Small intestine (tissue), 7 donors: ENCODE results near the gene NFATC2. TPM values are rescaled to one million over a fixed set of nuclear protein-coding genes. Genes with fewer than 3 reads are reported as not detected.

Experiments
- DNase-seq, 2 donors: peaks; one replicate each; pipeline versions ENCODE4 v3.0.0 to v3.0.0-alpha.2; 2013
- FAIRE-seq: peaks from 2 replicates; lab custom pipeline; 2012; peaks lifted over from hg19 to GRCh38; lab: Jason Lieb, UNC
- H3K27ac ChIP-seq, 3 donors: one replicate each; pipeline ENCODE4 v1.5.1; 2013; ENCODE audit warnings: low read length in 2 of 3, mild to moderate bottlenecking in 2 of 3, control low read depth in 1 of 3, inconsistent platforms in 1 of 3, low read depth in 1 of 3, moderate library complexity in 1 of 3
- H3K27me3 ChIP-seq, 3 donors: one replicate each; pipeline ENCODE4 v1.6.1; 2013; ENCODE audit warnings: low read length in 3 of 3, inconsistent platforms in 1 of 3; ENCODE audit not compliant: control insufficient read depth in 3 of 3, insufficient read depth in 3 of 3
- H3K36me3 ChIP-seq, 3 donors: one replicate each; pipeline ENCODE4 v1.6.1; 2013; ENCODE audit warnings: low read length in 3 of 3, inconsistent platforms in 1 of 3, low read depth in 1 of 3, mild to moderate bottlenecking in 1 of 3, moderate library complexity in 1 of 3; ENCODE audit not compliant: control insufficient read depth in 3 of 3, insufficient read depth in 2 of 3
- H3K4me1 ChIP-seq, 3 donors: one replicate each; pipeline ENCODE4 v1.6.1; 2013; ENCODE audit warnings: low read length in 2 of 3, inconsistent platforms in 1 of 3, low read depth in 1 of 3, mild to moderate bottlenecking in 1 of 3, moderate library complexity in 1 of 3; ENCODE audit not compliant: control insufficient read depth in 3 of 3, insufficient read depth in 2 of 3
- H3K4me3 ChIP-seq, 3 donors: one replicate each; pipeline ENCODE4 v1.5.1; 2013; ENCODE audit warnings: low read length in 3 of 3, control low read depth in 1 of 3, inconsistent platforms in 1 of 3, low read depth in 1 of 3, mild to moderate bottlenecking in 1 of 3, moderate library complexity in 1 of 3
- H3K9me3 ChIP-seq, 2 donors: one replicate each; pipeline ENCODE4 v1.6.1; 2013; ENCODE audit warnings: low read depth in 1 of 2, low read length in 1 of 2; ENCODE audit not compliant: control insufficient read depth in 2 of 2, insufficient read depth in 1 of 2
- WGBS, 3 donors: extraction: QIAGEN DNeasy Blood & Tissue Kit; methylation state at CpG; one replicate each; pipeline ENCODE4 v1.1.7; 2013; 5-methylcytosine and 5-hydroxymethylcytosine counted together
- polyA plus RNA-seq, 4 donors: library from polyadenylated mRNA; stranded (reverse) in 3 of 4; unstranded in 1 of 4; fragments of 200-250 nt in 3 of 4; fragments of 120-200 nt in 1 of 4; gene quantifications; one replicate each; pipeline versions ENCODE4 v1.2.1 to v1.2.3, GENCODE V29; 2013
- donor health status: healthy with polysubstance abuse.
- donor health status: control.
- donor health status: control.
- donor health status: Bipolar disorder and iron deficiency.
- donor health status: healthy.

The NFATC2 gene
- polyA plus RNA-seq, 4 donors = 3.1 to 19.4 (median 6.2) TPM

DNA sequence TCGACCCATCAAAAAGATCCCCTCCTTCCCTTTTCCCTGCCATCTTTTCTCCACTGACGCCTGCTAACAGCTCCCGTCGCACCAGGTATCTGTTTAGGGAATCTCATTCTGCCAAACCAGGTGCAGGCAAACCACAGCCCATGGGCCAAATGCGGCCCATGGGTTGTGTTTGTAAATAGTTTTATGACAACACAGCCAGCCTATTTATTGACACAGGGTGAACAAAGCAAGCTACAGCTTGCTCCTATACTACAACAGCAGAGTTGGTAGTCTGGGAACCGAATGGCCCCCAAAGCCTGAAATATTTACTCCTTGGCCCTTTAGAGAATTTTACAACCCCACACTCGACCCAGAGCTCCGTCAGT, 16.4 kb downstream of the NFATC2 start:
- H3K4me3 ChIP-seq = no peak overlapping the region

DNA sequence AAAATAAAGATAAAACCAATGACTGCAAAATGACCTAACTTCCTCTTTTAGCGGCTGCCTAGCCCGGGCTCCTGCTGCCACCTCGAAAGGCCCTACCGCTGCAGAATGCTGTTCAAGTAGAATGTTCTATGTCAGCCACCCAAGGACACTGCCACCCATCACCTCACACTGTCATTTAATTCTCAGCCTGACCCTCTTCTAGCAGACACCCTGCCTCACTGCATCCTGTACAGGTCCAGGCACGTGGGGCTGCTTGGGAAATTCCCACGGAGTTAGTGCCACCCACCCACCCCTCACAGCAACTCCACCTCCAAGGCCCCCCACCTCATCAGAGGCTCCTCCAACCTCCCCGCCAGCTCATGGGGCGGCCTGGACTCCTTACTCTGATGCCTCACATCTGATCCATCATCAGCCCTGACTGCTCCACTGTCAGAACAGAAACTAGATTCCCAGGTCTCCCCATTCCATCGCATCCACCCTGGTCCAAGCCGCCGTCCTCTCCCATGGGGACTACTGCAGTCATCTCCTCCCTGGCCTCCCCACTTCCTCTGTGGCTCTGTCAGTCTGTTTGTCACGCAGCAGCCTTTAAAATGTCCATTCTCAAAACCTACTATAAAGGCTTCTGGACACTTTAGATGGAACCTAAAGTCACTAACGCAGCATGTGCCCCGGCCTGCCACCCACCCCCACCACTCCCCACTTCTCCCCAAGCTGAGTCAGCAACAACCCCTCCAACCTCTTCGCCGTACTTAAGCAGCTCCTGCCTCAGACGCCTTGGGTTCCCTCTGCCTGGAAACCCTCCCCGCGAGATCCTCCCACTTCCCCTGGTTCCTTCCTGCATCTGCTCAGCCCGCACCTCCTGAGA, 17.0 kb downstream of the NFATC2 start:
- peaks cover 2 to 29% (median 5%) of the 10 kb centered on the region in 3 donors for H3K4me1 ChIP-seq
- peak overlapping the region in 1 of 3 donors; percentile 60 for H3K27ac ChIP-seq
- H3K9me3 ChIP-seq = no peaks in the 10 kb centered on the region
- FAIRE-seq (no peak), DNase-seq (peak in 1 of 2 donors; percentile 16)
- no peak overlapping the region for H3K4me3 ChIP-seq
- H3K27me3 ChIP-seq = no peaks in the 10 kb centered on the region
- WGBS, 3 donors = 60 to 82% (median 68%) methylated on average over 20 of the region's 20 CpGs
- peaks cover 0 to 49% (median 8%) of the 10 kb centered on the region in 3 donors for H3K36me3 ChIP-seq

More for the DNA sequence above, 16.4 kb downstream of the NFATC2 start:
- WGBS, 3 donors = 61 to 82% (median 65%) methylated on average over 8 of the region's 8 CpGs
- H3K9me3 ChIP-seq = no peaks in the 10 kb centered on the region
- DNase-seq (no peak), FAIRE-seq (no peak)
- H3K27me3 ChIP-seq = no peaks in the 10 kb centered on the region
- H3K4me1 ChIP-seq = peaks cover 2 to 29% (median 5%) of the 10 kb centered on the region in 3 donors
- peak overlapping the region in 1 of 3 donors; percentile 60 for H3K27ac ChIP-seq
- peaks cover 0 to 50% (median 8%) of the 10 kb centered on the region in 3 donors for H3K36me3 ChIP-seq

DNA sequence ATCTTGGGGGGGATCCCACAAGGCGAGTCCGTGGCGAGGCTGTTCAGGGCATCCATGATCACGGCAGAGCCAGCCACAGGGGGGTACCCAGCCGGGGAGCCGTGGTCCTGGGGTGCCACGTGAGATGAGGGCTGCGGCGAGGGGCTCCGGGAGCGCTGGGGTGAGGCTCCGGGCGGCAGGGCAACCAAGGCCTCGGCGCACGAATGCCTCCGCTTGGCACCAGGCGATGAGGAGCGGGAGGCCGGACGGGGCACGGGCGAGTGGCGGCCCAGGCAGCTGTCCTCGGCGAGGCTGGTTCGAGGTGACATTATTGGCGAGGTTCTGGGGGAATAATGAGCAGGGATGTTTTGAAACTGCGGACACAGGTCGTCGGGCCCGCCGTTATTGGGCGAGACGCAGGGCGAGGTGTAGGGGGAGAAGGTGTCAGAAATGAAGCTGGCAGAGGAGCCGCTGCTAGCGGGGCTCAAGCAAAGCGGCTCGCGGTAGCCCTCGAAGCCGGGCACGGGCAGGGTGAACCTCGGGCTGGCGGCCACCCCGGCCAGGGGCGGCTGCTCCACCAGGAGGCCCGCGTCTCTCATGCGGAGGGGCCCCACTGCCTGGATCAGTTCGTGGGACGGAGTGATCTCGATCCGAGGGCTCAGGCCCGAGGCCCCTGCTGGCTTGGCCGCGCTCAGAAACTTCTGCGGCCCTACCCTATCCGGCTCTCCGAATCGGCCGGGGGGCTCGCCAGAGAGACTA, 19.1 kb downstream of the NFATC2 start:
- Histone ChIP-seq H3K4me1 (peaks cover 0 to 14% (median 0%) of the 10 kb centered on the region in 3 donors), H3K27me3 (no peaks in the 10 kb centered on the region), H3K4me3 (no peak overlapping the region), H3K9me3 (no peaks in the 10 kb centered on the region), H3K36me3 (peaks cover 0 to 57% (median 8%) of the 10 kb centered on the region in 3 donors), H3K27ac (no peak overlapping the region)
- FAIRE-seq = no peak
- 96 to 97% (median 97%) methylated on average over 54 to 64 of the region's 64 CpGs for WGBS, 3 donors
- DNase-seq = no peak

DNA sequence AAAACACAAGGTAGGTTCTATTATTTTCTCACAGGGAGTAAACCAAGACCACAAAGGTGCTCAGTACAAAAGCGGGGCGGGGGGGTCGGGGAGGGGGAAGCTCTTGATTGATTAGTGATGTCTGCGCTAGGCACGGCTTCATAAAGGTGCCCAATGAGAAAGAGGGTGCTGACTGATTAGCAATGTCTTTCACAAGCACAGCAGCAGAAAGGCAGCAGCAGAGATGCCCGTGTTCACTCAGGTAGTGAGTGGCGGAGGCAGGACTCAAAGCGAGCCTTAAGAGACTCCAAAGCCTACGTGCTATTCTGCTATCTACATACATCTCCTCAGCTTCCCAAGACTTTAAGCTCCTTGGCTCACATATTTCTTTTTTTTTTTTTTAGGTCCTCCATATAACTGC, 20.3 kb downstream of the NFATC2 start:
- H3K27ac ChIP-seq = no peak overlapping the region
- FAIRE-seq (no peak), DNase-seq (no peak)
- WGBS, 3 donors = 93 to 98% (median 97%) methylated on average over 9 of the region's 9 CpGs
- H3K4me3 ChIP-seq = no peak overlapping the region
- H3K9me3 ChIP-seq = no peaks in the 10 kb centered on the region
- H3K4me1 ChIP-seq = peaks cover 0 to 6% (median 0%) of the 10 kb centered on the region in 3 donors
- H3K36me3 ChIP-seq = peaks cover 0 to 57% (median 12%) of the 10 kb centered on the region in 3 donors
- no peaks in the 10 kb centered on the region for H3K27me3 ChIP-seq

DNA sequence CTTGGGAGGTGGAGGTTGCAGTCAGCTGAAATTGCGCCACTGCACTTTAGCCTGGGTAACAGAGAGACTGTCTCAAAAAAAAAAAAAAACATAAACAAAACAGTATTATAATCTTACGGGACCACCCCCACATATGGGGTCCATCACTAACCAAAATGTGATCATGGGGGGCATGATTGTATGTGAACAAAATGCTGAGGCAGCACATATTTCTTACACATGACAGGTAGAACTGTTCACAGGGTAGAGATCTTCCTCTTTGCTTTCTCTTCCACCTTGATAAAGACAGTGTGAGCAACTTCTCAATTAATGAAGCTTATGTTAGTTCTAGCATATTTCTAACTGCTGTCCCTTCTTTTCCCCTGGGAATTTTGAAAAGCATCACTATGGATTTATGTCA, 24.7 kb downstream of the NFATC2 start:
- H3K4me3 ChIP-seq = no peak overlapping the region
- 86 to 97% (median 86%) methylated on average over 2 of the region's 2 CpGs for WGBS, 3 donors
- H3K4me1 ChIP-seq = peaks cover 0 to 4% (median 0%) of the 10 kb centered on the region in 3 donors
- H3K9me3 ChIP-seq = no peaks in the 10 kb centered on the region
- no peaks in the 10 kb centered on the region for H3K27me3 ChIP-seq
- DNase-seq (no peak), FAIRE-seq (no peak)
- peaks cover 2 to 46% (median 9%) of the 10 kb centered on the region in 3 donors for H3K36me3 ChIP-seq
- no peak overlapping the region for H3K27ac ChIP-seq

DNA sequence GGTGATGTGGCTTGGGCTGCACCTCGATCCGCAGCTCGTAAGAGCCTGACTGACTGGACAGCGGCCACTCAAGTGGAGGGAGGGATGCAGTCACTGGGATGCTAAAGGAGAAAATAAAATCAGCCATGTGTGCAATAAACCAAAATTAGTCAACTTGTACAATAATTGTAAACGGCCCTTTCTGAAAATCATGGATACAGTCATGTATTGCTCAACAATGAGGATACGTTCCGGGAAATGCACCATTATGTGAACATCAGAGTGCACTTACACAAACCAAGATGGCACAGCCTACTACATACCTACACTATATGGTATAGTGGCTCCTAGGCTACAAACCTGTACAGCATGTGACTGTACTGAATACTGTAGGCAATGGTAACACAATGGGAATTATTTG, 25.7 kb downstream of the NFATC2 start:
- Histone ChIP-seq H3K27ac (no peak overlapping the region), H3K36me3 (peaks cover 2 to 48% (median 11%) of the 10 kb centered on the region in 3 donors), H3K4me1 (peaks cover 0 to 4% (median 0%) of the 10 kb centered on the region in 3 donors), H3K9me3 (no peaks in the 10 kb centered on the region), H3K27me3 (no peaks in the 10 kb centered on the region), H3K4me3 (no peak overlapping the region)
- DNase-seq = no peak
- 96 to 99% (median 96%) methylated on average over 7 of the region's 7 CpGs for WGBS, 3 donors
- FAIRE-seq = no peak

DNA sequence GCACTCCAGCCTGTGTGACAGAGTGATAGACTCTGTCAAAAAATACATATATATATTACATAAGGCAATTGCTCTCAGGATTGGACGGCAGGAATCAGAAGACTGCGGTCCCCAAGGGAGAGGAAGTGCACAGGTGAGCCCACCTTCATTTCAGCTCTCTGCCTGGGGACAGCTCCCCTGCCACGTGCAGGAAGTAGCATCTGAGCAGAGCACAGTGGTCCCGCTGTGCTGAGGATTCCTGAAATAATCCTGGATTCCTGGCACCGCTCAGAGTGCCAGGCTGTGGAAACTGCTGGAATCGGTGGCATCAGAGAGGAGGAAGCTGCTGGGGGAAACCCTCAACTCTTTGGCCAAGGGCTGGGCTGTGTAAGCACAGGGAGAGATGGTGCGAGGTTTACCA, 27.7 kb downstream of the NFATC2 start:
- no peak overlapping the region for H3K4me3 ChIP-seq
- H3K27ac ChIP-seq = no peak overlapping the region
- no peak for DNase-seq
- no peaks in the 10 kb centered on the region for H3K9me3 ChIP-seq
- H3K4me1 ChIP-seq = peaks cover 0 to 4% (median 0%) of the 10 kb centered on the region in 3 donors
- peaks cover 2 to 56% (median 11%) of the 10 kb centered on the region in 3 donors for H3K36me3 ChIP-seq
- no peak for FAIRE-seq
- H3K27me3 ChIP-seq = no peaks in the 10 kb centered on the region
- WGBS, 3 donors = 90 to 96% (median 93%) methylated on average over 7 of the region's 7 CpGs

DNA sequence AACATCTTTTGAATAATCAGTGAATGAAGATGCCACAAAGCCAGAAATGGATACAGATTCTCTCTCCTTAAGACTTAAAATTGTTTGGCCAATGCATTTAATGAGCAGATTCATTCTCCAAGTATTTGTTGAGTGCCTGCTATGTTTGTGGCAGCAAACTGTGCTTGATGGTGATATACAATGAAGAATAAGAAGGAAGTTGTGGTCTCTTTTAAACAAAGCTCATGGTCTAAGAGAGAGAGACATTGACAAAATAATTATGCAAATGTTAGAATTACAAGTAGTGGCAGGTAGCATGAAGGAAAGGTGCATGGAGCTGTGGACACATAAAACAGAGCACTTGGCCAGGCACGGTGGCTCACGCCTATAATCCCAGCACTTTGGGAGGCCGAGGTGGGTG, 28.3 kb downstream of the NFATC2 start:
- Histone ChIP-seq H3K4me1 (peaks cover 0 to 4% (median 0%) of the 10 kb centered on the region in 3 donors), H3K9me3 (no peaks in the 10 kb centered on the region), H3K27ac (no peak overlapping the region), H3K36me3 (peaks cover 2 to 59% (median 11%) of the 10 kb centered on the region in 3 donors), H3K4me3 (no peak overlapping the region), H3K27me3 (no peaks in the 10 kb centered on the region)
- FAIRE-seq = no peak
- 83 to 92% (median 86%) methylated on average over 3 of the region's 3 CpGs for WGBS, 3 donors
- DNase-seq = no peak
